ENCODE data around the gene PCSK6.
"Not testable (repeated sequence)": the region's sequence is repeated elsewhere in the genome, so short reads cannot be mapped to it uniquely, and the experiment has no call there.

PCSK6 gene

GRCh38 chr15:101358895-101359294 is 130.6 kb downstream of the PCSK6 start:
- Histone ChIP-seq H3K9me3 (ENCODE audit: control insufficient read depth, low read depth, low read length) (no peaks in the 10 kb centered on the region), H3K9ac (ENCODE audit: low read length) (no peak overlapping the region), H3K4me1 (ENCODE audit: control insufficient read depth, low read depth, low read length) (no peaks in the 10 kb centered on the region), H3K27me3 (ENCODE audit: control insufficient read depth, insufficient read depth, low read length) (no peaks in the 10 kb centered on the region), H3K4me3 (ENCODE audit: low read length) (no peak overlapping the region), H3K36me3 (ENCODE audit: control insufficient read depth, low read depth, low read length) (no peaks in the 10 kb centered on the region), H3K27ac (ENCODE audit: low read length) (no peak overlapping the region)

GRCh38 chr15:101357885-101358284 is 131.6 kb downstream of the PCSK6 start:
- Histone ChIP-seq H3K9ac (ENCODE audit: low read length) (no peak overlapping the region), H3K4me3 (ENCODE audit: low read length) (no peak overlapping the region), H3K9me3 (ENCODE audit: control insufficient read depth, low read depth, low read length) (no peaks in the 10 kb centered on the region), H3K27me3 (ENCODE audit: control insufficient read depth, insufficient read depth, low read length) (no peaks in the 10 kb centered on the region), H3K36me3 (ENCODE audit: control insufficient read depth, low read depth, low read length) (no peaks in the 10 kb centered on the region), H3K4me1 (ENCODE audit: control insufficient read depth, low read depth, low read length) (no peaks in the 10 kb centered on the region), H3K27ac (ENCODE audit: low read length) (no peak overlapping the region)

- Histone ChIP-seq H3K4me1 (ENCODE audit: control insufficient read depth, low read depth, low read length) (no peaks in the 10 kb centered on the region), H3K4me3 (ENCODE audit: low read length) (no peak overlapping the region), H3K27ac (ENCODE audit: low read length) (no peak overlapping the region), H3K9ac (ENCODE audit: low read length) (no peak overlapping the region), H3K27me3 (ENCODE audit: control insufficient read depth, insufficient read depth, low read length) (no peaks in the 10 kb centered on the region), H3K9me3 (ENCODE audit: control insufficient read depth, low read depth, low read length) (no peaks in the 10 kb centered on the region), H3K36me3 (ENCODE audit: control insufficient read depth, low read depth, low read length) (no peaks in the 10 kb centered on the region)
Measured at GRCh38 chr15:101357333-101357732, 132.2 kb downstream of the PCSK6 start.

GRCh38 chr15:101356512-101357172 is 132.9 kb downstream of the PCSK6 start:
- not testable (repeated sequence) for H3K9me3 ChIP-seq (ENCODE audit: control insufficient read depth, low read depth, low read length); H3K27me3 ChIP-seq (ENCODE audit: control insufficient read depth, insufficient read depth, low read length); H3K27ac ChIP-seq (ENCODE audit: low read length); H3K36me3 ChIP-seq (ENCODE audit: control insufficient read depth, low read depth, low read length); H3K4me1 ChIP-seq (ENCODE audit: control insufficient read depth, low read depth, low read length); H3K4me3 ChIP-seq (ENCODE audit: low read length); H3K9ac ChIP-seq (ENCODE audit: low read length)

DNA sequence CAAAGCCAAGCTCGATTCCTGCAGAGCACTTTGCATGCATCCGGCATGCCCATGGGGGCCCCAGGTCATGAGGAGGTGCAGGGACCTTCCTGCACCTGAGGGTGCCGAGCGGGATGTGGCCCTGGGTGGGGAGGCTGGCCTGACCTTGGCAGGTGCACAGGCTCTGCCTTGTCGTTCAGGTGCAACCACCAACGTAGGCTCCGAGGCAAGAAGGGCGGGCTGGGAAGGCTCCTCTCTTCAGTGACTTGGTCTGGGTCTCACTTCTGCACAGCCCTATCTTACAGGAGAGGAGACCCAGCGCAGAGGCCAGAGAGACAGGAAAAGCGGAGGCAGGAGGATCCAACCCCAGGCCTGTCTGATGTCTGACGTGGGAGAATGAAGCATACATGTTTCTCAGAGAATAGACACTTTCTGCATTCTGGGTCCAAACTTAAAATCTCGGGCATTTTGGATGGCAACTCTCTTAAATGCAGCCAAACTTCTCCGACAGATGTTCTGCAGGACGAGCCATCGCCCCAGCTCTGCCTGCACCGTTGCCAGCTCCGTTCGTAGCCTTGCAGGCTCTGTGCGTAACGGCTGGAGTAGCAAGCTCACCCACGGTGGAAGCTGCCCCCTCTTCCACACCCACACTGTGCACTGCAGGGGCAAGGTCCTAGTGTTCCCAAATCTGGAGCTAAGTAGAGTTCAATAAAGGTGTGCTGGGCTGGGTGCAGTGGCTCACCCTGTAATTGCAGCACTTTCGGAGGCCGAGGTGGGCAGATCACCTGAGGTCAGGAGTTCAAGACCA is 133.6 kb downstream of the PCSK6 start:
- H3K27me3 ChIP-seq (ENCODE audit: control insufficient read depth, insufficient read depth, low read length), result no peaks in the 10 kb centered on the region
- no peak overlapping the region for H3K9ac ChIP-seq (ENCODE audit: low read length)
- H3K4me3 ChIP-seq (ENCODE audit: low read length), result no peak overlapping the region
- H3K4me1 ChIP-seq (ENCODE audit: control insufficient read depth, low read depth, low read length), result no peaks in the 10 kb centered on the region
- H3K27ac ChIP-seq (ENCODE audit: low read length), result no peak overlapping the region
- no peaks in the 10 kb centered on the region for H3K9me3 ChIP-seq (ENCODE audit: control insufficient read depth, low read depth, low read length)
- no peaks in the 10 kb centered on the region for H3K36me3 ChIP-seq (ENCODE audit: control insufficient read depth, low read depth, low read length)

- H3K36me3 ChIP-seq (ENCODE audit: control insufficient read depth, low read depth, low read length), result no peaks in the 10 kb centered on the region
- no peaks in the 10 kb centered on the region for H3K4me1 ChIP-seq (ENCODE audit: control insufficient read depth, low read depth, low read length)
- H3K9me3 ChIP-seq (ENCODE audit: control insufficient read depth, low read depth, low read length), result no peaks in the 10 kb centered on the region
- no peak overlapping the region for H3K9ac ChIP-seq (ENCODE audit: low read length)
- H3K4me3 ChIP-seq (ENCODE audit: low read length), result no peak overlapping the region
- H3K27ac ChIP-seq (ENCODE audit: low read length), result no peak overlapping the region
- no peaks in the 10 kb centered on the region for H3K27me3 ChIP-seq (ENCODE audit: control insufficient read depth, insufficient read depth, low read length)
Measured at GRCh38 chr15:101354891-101355623, 134.4 kb downstream of the PCSK6 start.

- Histone ChIP-seq H3K27ac (ENCODE audit: low read length) (no peak overlapping the region), H3K27me3 (ENCODE audit: control insufficient read depth, insufficient read depth, low read length) (no peaks in the 10 kb centered on the region), H3K4me1 (ENCODE audit: control insufficient read depth, low read depth, low read length) (no peaks in the 10 kb centered on the region), H3K9ac (ENCODE audit: low read length) (no peak overlapping the region), H3K4me3 (ENCODE audit: low read length) (no peak overlapping the region), H3K9me3 (ENCODE audit: control insufficient read depth, low read depth, low read length) (no peaks in the 10 kb centered on the region), H3K36me3 (ENCODE audit: control insufficient read depth, low read depth, low read length) (no peaks in the 10 kb centered on the region)
Measured at GRCh38 chr15:101353240-101353639, 136.3 kb downstream of the PCSK6 start.

- no peak overlapping the region for H3K4me3 ChIP-seq (ENCODE audit: low read length)
- no peak overlapping the region for H3K27ac ChIP-seq (ENCODE audit: low read length)
- H3K4me1 ChIP-seq (ENCODE audit: control insufficient read depth, low read depth, low read length), result no peaks in the 10 kb centered on the region
- H3K9me3 ChIP-seq (ENCODE audit: control insufficient read depth, low read depth, low read length), result no peaks in the 10 kb centered on the region
- no peak overlapping the region for H3K9ac ChIP-seq (ENCODE audit: low read length)
- no peaks in the 10 kb centered on the region for H3K36me3 ChIP-seq (ENCODE audit: control insufficient read depth, low read depth, low read length)
- no peaks in the 10 kb centered on the region for H3K27me3 ChIP-seq (ENCODE audit: control insufficient read depth, insufficient read depth, low read length)
Measured at GRCh38 chr15:101351736-101352135, 137.8 kb downstream of the PCSK6 start.

GRCh38 chr15:101349047-101349951 is 140.2 kb downstream of the PCSK6 start:
- H3K36me3 ChIP-seq (ENCODE audit: control insufficient read depth, low read depth, low read length), result no peaks in the 10 kb centered on the region
- H3K27ac ChIP-seq (ENCODE audit: low read length), result no peak overlapping the region
- no peaks in the 10 kb centered on the region for H3K27me3 ChIP-seq (ENCODE audit: control insufficient read depth, insufficient read depth, low read length)
- no peak overlapping the region for H3K9ac ChIP-seq (ENCODE audit: low read length)
- no peaks in the 10 kb centered on the region for H3K9me3 ChIP-seq (ENCODE audit: control insufficient read depth, low read depth, low read length)
- H3K4me3 ChIP-seq (ENCODE audit: low read length), result no peak overlapping the region
- H3K4me1 ChIP-seq (ENCODE audit: control insufficient read depth, low read depth, low read length), result no peaks in the 10 kb centered on the region

- no peak overlapping the region for H3K27ac ChIP-seq (ENCODE audit: low read length)
- no peaks in the 10 kb centered on the region for H3K9me3 ChIP-seq (ENCODE audit: control insufficient read depth, low read depth, low read length)
- H3K36me3 ChIP-seq (ENCODE audit: control insufficient read depth, low read depth, low read length), result no peaks in the 10 kb centered on the region
- no peaks in the 10 kb centered on the region for H3K27me3 ChIP-seq (ENCODE audit: control insufficient read depth, insufficient read depth, low read length)
- H3K4me1 ChIP-seq (ENCODE audit: control insufficient read depth, low read depth, low read length), result no peaks in the 10 kb centered on the region
- no peak overlapping the region for H3K9ac ChIP-seq (ENCODE audit: low read length)
- no peak overlapping the region for H3K4me3 ChIP-seq (ENCODE audit: low read length)
Measured at GRCh38 chr15:101348643-101349042, 140.9 kb downstream of the PCSK6 start.

DNA sequence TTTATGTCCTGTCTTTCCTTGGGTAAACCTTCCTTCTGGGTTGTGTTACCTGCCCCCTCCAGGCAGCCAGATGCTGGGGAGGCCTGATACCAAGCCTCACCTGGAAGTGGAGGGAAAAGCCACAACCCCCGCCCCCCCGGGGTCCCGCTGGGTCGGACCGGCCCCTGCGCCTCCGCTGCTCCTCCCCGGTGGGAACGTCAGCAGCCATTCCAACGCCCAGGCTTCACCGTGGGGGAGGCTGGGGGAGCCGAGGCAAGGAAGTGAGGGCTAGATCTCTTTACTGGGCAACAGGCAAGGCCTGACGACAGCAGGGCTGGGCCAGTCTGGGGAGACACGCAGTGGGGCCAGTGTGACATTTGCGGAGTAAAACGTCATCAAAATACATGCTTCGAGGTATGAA is 141.5 kb downstream of the PCSK6 start:
- H3K9me3 ChIP-seq (ENCODE audit: control insufficient read depth, low read depth, low read length), result no peaks in the 10 kb centered on the region

More for the DNA sequence above, 141.5 kb downstream of the PCSK6 start:
- Histone ChIP-seq H3K27ac (ENCODE audit: low read length) (no peak overlapping the region), H3K4me1 (ENCODE audit: control insufficient read depth, low read depth, low read length) (no peaks in the 10 kb centered on the region), H3K27me3 (ENCODE audit: control insufficient read depth, insufficient read depth, low read length) (no peaks in the 10 kb centered on the region), H3K9ac (ENCODE audit: low read length) (no peak overlapping the region), H3K4me3 (ENCODE audit: low read length) (no peak overlapping the region), H3K36me3 (ENCODE audit: control insufficient read depth, low read depth, low read length) (no peaks in the 10 kb centered on the region)
